IPS-18c (cell line): ENCODE measurements around the gene MYEF2.

ENCODE experiments used
- H3K4me3 ChIP-seq: 2 replicates; pipeline ENCODE4 v1.7.0; 2013; ENCODE audit warnings: low read depth, mild to moderate bottlenecking, low read length, moderate library complexity; ENCODE audit not compliant: insufficient read depth
- H3K9me3 ChIP-seq: one replicate; pipeline ENCODE4 v1.6.1; 2013; ENCODE audit warnings: mild to moderate bottlenecking, low read length, moderate library complexity; ENCODE audit not compliant: control insufficient read depth, insufficient read depth

MYEF2 gene, protein sequence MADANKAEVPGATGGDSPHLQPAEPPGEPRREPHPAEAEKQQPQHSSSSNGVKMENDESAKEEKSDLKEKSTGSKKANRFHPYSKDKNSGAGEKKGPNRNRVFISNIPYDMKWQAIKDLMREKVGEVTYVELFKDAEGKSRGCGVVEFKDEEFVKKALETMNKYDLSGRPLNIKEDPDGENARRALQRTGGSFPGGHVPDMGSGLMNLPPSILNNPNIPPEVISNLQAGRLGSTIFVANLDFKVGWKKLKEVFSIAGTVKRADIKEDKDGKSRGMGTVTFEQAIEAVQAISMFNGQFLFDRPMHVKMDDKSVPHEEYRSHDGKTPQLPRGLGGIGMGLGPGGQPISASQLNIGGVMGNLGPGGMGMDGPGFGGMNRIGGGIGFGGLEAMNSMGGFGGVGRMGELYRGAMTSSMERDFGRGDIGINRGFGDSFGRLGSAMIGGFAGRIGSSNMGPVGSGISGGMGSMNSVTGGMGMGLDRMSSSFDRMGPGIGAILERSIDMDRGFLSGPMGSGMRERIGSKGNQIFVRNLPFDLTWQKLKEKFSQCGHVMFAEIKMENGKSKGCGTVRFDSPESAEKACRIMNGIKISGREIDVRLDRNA

DNA sequence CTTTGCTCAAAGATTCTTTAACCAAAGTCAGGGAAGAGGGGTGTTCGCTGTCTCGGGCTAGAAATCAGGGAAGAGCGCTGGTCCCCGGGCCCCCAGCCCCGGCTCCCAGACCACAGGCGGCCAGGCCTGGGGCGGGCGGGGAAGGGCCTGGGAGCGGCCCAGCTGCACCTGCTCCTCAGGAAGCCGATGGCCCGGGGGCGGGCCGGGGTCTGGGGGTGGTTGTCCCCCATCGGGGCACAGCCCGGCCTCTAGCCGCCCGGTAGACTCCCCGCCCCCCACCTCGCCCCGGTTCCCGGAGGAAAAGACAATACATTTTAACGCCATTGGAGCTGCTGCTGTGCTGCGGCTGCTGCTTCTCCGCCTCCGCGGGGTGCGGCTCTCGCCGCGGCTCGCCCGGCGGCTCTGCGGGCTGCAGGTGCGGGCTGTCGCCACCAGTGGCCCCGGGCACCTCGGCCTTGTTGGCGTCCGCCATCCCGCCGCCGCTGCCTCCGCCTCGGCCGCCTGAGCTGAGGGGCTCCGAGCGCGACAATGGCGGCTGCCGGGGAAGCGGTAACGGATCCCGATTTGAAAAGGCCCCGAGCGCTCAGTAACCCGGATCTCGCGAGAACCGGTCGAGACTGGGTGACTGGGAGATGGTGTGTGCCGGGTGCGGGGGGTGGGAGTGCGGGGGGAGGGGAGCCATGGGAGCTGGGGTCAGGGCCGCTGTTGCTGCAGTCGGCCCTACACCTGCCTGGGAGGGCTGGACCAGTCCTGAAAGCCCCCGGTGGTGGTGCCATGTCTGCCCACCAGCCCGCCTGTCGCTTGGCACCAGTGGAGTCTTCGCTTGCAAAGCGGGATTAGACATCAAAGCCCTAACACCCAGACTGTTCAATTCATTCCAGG is at the start of gene MYEF2:
Gene MYEF2 (minus strand): TSS at position 530 of the 882 bp plus-strand sequence. CDS start 58 bp downstream, at position 472.
- no peaks in the 10 kb centered on the region for H3K9me3 ChIP-seq

DNA sequence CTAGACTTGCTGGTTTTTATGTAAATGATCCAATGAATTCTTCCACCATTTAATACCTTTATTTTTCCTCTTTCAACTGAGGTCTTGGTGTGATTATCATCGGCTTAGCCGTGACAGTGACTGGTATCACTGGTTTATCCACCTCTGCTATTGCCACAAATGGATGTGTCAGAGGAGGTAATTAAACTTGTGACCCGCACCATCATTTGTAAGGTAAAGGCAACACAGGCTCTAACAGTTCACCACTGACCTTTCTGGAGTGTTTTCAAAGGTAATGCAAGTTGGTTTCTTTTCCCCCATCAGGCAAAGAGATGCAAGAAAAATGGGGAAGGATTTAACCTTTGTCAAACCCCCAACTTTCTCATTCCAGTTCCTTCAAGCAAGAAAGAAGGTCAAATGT is 47.7 kb upstream of the MYEF2 start:
- Histone ChIP-seq H3K9me3 (no peaks in the 10 kb centered on the region), H3K4me3 (no peak overlapping the region)

More for the DNA sequence above, at the start of gene MYEF2:
- peak within 1 kb of the TSS; percentile 79 for H3K4me3 ChIP-seq

DNA sequence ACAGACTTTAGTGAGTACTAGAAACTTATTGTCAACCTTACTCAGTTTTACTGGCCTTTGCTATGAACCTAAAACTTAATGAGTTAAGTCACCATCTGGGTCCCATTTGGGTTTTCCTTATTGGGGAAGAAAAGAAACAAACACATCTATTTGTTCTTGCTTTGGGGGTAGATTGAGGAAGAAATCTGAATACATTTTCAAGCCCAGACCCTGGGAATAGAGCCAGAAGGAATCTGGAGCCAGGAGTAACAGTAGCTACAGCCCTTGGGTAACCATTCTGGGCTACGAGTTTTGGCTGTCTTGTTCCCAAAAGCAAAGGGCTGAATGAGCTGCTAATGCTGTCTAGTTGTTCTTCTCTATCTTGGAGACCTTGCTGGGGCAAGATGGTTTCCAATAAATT is 44.5 kb upstream of the MYEF2 start:
- Histone ChIP-seq H3K4me3 (no peak overlapping the region), H3K9me3 (no peaks in the 10 kb centered on the region)

DNA sequence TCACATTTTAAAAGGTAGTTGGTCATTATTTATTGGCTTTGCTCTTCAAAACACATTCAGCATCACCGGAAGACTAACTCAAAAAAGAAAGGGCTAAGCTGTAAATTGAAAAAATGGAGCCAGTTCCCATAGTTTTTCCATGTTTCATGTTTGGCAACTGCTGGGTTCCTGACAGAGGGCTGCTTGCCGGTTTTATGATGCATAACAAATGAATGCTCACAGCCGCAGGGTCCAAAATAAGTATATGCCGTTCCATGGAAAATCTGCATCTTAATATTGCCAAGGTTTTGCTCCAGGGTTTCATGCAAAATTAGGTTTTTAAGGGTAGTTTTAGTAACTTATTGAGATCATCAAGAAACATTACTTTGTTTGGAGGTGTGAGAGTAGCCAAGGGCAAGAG is 43.8 kb upstream of the MYEF2 start:
- Histone ChIP-seq H3K9me3 (no peaks in the 10 kb centered on the region), H3K4me3 (no peak overlapping the region)

DNA sequence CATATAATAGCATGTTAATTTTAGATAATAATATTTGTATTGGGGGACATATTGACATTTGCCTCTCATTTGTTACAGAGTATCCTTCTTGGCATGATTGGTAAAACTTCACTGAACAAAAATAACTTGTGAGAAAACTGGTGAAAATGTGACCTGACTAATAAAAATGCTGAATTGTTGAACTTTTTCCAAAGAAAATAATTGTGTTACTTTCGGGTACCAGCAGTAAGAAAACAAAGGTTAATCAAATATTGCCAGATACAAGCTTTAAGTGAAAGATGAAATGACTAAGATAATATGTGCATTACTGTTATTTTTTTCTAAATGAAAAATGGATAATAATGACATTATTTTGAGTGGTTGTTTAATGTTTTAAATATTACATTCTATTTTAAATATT is 43.2 kb upstream of the MYEF2 start:
- no peaks in the 10 kb centered on the region for H3K9me3 ChIP-seq
- no peak overlapping the region for H3K4me3 ChIP-seq

DNA sequence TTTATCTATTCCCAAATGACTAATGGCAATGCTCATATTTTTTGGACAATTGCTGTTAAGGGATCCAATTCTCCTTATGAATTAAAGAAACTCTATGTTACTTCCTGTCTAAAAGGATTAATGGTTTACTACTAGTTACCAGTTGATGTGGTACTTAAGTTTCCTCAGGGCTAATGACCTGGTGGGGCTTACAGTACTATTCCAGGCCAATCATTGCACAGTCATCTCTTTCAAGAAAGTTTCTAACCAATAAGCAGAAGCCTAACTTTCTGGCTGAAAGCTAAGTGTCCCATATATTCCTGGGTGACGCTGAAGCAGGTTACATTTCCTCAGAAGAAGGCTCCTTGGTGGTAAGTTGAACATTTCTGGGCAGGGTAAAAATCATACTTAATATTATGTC is 27.9 kb upstream of the MYEF2 start, which contains the start of gene SLC12A1:
Gene SLC12A1 (plus strand): TSS at position 322 of the 400 bp plus-strand sequence. CDS start 1,418 bp downstream, outside the sequence.
- no peak within 1 kb of the TSS for H3K4me3 ChIP-seq

DNA sequence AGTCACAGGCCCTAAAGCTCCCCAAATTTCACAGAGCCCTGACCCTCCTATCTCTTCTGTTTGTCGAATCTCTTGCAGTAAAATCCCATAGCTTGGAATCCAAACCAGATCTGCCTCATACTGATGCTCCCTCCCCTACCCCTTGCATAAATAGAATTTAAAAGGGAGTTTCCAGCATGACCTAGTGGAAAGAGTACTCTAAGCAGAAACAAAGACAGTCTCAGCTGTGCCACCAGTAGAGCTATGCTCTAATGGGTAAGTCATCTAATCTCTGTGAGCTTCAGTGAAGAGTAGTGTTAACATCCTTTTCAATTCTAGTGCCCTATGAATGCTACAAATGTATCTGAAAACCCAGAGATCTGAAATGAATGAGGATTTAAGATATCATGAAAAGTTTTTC is 24.0 kb upstream of the MYEF2 start:
- no peaks in the 10 kb centered on the region for H3K9me3 ChIP-seq

More for the DNA sequence above, 27.9 kb upstream of the MYEF2 start, which contains the start of gene SLC12A1:
- H3K9me3 ChIP-seq, result no peaks in the 10 kb centered on the region

DNA sequence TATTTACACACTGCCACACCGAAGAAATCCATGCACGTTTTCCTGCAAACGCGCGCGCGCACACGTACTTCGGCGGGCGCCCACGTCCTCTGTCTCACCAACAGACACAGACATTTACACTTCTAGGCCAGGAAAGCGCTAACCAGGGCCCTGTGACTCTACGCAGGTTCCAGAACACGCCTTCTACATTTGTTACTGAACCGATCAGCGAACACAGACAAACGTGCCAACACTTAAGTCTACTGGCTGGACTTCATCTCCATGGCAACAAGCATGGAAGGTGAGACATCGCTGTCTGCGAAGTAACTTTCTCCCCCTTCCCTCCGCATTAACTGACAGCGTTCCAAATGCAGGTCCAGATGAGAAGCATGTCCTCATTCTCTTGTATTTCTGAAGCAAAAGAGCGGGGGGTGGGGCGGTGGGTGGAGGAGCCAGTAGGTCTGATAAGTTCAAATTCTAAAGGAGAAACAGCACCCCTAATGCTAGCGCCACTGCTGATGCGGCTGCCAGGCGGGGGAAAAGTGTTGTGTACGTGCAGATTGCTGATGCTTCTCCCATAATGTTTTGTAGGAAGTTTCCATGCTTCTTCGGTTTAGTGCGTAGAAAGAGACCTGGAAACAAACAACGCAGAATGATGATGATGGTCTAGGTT is 13.6 kb upstream of the MYEF2 start, which contains the start of gene CTXN2:
Gene CTXN2 (plus strand): TSS at position 92 of the 652 bp plus-strand sequence. CDS start 9,636 bp downstream, outside the sequence.
- Histone ChIP-seq H3K4me3 (peak within 1 kb of the TSS; percentile 58), H3K9me3 (no peaks in the 10 kb centered on the region)

More for the DNA sequence above, 24.0 kb upstream of the MYEF2 start:
- H3K4me3 ChIP-seq, result no peak overlapping the region

DNA sequence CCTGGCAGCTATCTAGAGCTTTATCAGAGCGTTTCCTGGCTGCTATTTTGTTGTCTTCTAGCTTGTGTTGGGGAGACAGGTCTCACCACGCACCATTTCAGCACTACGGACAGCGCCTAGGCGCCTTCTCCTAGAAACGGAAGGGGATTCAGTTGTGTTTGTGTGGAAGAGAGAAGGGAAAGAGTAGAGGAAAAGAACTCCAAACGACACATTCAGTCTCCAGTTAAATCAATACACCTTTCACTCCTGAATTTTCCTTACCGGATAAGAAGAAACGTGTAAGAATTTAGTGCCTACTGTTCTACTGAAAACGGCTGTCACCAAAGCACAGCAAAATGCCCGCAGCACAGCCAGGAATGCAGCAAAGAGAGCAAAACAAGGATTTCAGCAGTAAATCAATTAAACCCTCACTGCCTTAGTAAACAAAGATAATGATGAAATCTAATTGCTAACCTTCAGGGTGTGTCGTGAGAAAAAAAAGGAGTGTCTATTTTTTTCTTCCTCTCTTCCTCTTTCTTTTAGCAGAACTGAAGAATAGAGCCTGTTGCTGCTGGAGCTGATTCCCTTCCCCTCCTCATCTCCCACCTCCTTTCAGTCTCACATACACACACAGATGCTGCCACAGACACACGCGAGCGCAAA is 13.0 kb upstream of the MYEF2 start:
- H3K4me3 ChIP-seq, result peak overlapping the region; percentile 58
- no peaks in the 10 kb centered on the region for H3K9me3 ChIP-seq

DNA sequence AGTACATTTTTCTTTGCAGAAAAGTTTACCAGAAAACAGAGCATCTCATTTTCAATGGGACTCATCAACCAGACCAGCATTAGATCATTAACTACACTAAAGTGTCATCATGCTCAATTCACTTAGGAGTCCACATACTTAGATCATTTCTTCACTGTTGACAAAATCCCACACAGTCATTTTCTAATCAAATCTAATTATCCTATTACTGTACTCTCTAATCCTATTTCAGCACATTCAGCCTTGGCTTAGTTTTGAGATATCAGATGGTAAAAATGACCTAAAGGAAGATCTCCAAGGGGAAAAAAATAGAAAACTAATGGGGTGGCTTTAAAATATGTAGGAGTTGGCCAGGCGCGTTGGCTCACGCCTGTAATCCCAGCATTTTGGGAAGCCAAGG is 8.2 kb upstream of the MYEF2 start:
- H3K4me3 ChIP-seq, result no peak overlapping the region
- no peaks in the 10 kb centered on the region for H3K9me3 ChIP-seq

DNA sequence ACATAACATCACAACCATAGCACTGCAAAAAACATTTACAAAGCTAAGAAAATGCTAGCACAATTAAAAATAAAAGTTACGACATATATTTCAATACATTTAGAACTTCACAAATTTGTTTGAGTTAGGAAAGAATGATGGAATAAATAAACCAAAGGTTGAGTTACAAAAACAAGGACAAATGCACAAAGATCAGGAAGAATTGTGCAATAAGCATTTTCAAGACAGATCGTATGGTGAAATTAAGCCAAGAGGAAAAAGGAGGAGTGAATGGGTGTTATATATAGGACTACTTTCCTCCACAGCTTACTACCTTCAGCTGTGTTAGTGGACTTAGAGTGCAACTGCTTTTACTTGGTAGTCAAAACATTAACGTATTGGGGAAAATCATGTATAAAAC is 7.4 kb upstream of the MYEF2 start:
- Histone ChIP-seq H3K4me3 (no peak overlapping the region), H3K9me3 (no peaks in the 10 kb centered on the region)

DNA sequence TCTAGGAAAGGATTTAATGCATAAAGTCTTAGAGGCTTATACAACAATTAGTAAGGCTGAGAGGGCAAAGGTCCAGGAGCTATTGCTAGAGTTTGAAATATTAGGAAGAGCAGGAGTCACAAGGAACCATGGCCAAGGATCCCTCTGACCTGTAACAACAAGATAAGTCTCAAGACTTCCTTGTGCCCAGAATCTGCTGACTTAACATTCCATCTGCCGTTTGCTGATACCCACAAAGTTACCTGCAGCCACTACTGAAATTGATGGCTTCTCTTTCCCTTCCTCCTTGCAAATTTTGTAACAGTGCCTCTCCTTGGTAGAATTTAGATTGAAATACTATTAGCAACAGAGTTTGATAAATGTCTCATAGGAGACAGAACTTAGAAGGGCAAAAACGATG is 4.7 kb upstream of the MYEF2 start:
- H3K4me3 ChIP-seq, result no peak overlapping the region
- H3K9me3 ChIP-seq, result no peaks in the 10 kb centered on the region

DNA sequence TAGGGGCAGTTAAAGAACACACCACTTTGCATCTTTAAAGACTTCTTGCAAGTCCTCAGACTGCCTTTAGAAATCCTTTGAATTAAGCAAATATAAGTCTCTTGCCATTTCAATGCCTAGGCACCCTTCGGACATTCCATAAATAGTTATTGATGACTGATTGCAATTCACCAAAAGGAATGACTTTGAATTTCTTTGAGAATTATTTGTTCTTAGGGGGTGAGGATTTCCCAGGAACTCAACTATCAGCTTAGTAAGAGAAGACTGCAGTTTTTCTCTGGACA is 495 bp upstream of the MYEF2 start:
- no peaks in the 10 kb centered on the region for H3K9me3 ChIP-seq
- peak overlapping the region; percentile 79; the same call in 1 of the 2 replicates for H3K4me3 ChIP-seq

DNA sequence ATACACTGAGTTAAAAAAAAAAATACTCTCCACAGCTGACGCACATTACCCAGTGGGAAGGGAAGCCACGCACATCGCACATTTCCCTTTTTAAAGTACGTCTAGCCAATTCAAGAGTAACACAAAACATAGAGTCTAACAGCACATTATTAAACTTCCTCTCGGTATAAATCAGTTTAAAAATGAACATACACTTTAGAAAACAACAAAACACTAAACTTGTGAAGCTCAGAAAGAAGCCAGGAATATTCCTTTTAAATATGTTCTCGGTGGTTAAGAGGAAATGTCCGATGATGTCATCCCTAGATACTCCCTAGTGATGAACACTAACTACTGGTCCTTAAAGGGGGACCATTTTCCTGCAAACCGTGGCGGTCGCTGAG is 721 bp downstream of the MYEF2 start:
- Histone ChIP-seq H3K4me3 (peak overlapping the region; percentile 79), H3K9me3 (no peaks in the 10 kb centered on the region)

DNA sequence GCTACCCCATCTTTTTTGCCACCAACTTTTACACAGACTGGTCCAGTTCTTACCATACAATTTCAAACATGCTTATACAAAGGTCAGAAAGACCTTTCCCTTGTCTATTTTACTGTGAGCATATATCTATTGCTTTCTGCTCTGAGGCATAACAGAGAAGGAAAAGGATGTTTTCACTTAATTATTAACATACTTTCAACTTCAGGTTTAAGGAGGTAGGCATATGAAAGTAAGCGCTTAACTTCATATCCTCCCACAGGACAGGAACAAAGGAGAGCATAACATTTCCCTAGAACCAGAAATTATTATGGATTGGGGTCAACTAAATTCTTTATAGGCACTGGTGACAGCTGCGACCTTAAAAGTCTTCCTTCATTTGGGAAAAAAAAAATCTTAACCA is 1.1 kb downstream of the MYEF2 start:
- peak overlapping the region; percentile 79 for H3K4me3 ChIP-seq
- no peaks in the 10 kb centered on the region for H3K9me3 ChIP-seq

DNA sequence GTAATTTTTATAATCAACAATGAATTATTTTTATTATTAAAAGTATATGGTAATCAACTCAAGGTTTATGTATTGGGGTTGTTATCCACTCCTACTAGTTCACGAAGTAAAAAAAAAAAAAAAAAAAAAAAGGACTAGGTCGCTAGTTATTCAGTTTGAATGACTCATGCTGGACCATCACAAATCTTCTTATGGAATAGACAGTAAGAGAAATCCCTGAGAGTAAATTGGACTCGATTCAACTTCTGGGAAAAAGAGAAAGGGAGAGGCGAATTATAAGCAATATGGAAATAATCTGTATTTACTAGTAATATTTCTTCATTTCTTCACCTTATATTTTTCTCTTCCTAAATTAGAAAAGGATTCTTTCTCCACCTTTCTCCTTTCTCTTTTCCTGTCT is 2.0 kb downstream of the MYEF2 start:
- no peak overlapping the region for H3K4me3 ChIP-seq

DNA sequence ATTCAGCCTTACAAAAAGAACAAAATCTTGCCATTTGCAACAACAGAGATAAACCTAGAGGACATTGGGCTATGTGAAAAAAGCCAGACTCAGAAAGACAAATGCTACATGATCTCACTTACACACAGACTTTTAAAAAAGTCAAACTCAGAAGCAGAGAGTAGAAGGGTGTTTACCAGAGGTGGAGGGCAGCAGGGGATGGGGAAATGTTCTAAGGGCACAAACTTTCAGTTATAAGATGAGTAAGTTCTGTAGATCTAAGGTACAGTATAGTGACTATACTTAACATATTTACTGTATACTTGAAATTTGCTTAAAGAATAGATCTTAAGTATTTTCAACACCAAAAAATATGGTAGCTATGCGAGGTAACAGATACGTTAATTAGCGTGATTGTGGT is 3.0 kb downstream of the MYEF2 start:
- no peak overlapping the region for H3K4me3 ChIP-seq
- H3K9me3 ChIP-seq, result no peaks in the 10 kb centered on the region

More for the DNA sequence above, 2.0 kb downstream of the MYEF2 start:
- H3K9me3 ChIP-seq, result no peaks in the 10 kb centered on the region
